RCC 7860 (cell line): ENCODE measurements around the gene C9orf152.
"Not testable (repeated sequence)": the region's sequence is repeated elsewhere in the genome, so short reads cannot be mapped to it uniquely, and the experiment has no call there.

Source experiments
- DNase-seq: peaks from one replicate; pipeline ENCODE4 v3.0.0-alpha.2; 2015; ENCODE audit warnings: low spot score
- FAIRE-seq: peaks from 2 replicates; lab custom pipeline; 2012; peaks lifted over from hg19 to GRCh38; lab: Jason Lieb, UNC

The C9orf152 gene

GRCh38 chr9:110208031-110208430 lies at the start of gene C9orf152:
TSS of gene C9orf152 (minus strand) at chr9:110208159. CDS start at chr9:110207579, 580 bp downstream.
- DNase-seq, result no peak
- no peak for FAIRE-seq

GRCh38 chr9:110257097-110257841 lies 49.3 kb upstream of the C9orf152 start:
- FAIRE-seq, result no peak

GRCh38 chr9:110256380-110257096 lies 48.6 kb upstream of the C9orf152 start, which contains the start of gene TXN:
TSS of gene TXN (minus strand) at chr9:110256507. CDS start at chr9:110256435, 72 bp downstream.
- no peak for FAIRE-seq
- peak; percentile 76 for DNase-seq

More at GRCh38 chr9:110257097-110257841, 49.3 kb upstream of the C9orf152 start:
- DNase-seq, result no peak

GRCh38 chr9:110255463-110256379 lies 47.8 kb upstream of the C9orf152 start:
- DNase-seq (peak; percentile 79), FAIRE-seq (peak; percentile 34)

GRCh38 chr9:110255034-110255462 lies 47.1 kb upstream of the C9orf152 start:
- DNase-seq (no peak), FAIRE-seq (no peak)

GRCh38 chr9:110254500-110254899 lies 46.5 kb upstream of the C9orf152 start:
- DNase-seq (no peak), FAIRE-seq (no peak)

- FAIRE-seq, result no peak
- DNase-seq, result no peak
These were observed 44.7 kb upstream of the C9orf152 start for GRCh38 chr9:110252509-110253139.

- FAIRE-seq, DNase-seq: not testable (repeated sequence)
These were observed 43.8 kb upstream of the C9orf152 start for GRCh38 chr9:110251770-110252169.

- FAIRE-seq (no peak), DNase-seq (no peak)
These were observed 43.3 kb upstream of the C9orf152 start for GRCh38 chr9:110251212-110251611.

- DNase-seq (no peak), FAIRE-seq (no peak)
These were observed 41.6 kb upstream of the C9orf152 start for GRCh38 chr9:110249603-110250002.

GRCh38 chr9:110248361-110248760 lies 40.4 kb upstream of the C9orf152 start:
- DNase-seq (no peak), FAIRE-seq (no peak)

- FAIRE-seq (no peak), DNase-seq (no peak)
These were observed 38.3 kb upstream of the C9orf152 start for GRCh38 chr9:110246214-110246613.

GRCh38 chr9:110244616-110245015 lies 36.7 kb upstream of the C9orf152 start:
- FAIRE-seq, result no peak
- no peak for DNase-seq

- no peak for FAIRE-seq
These were observed 33.9 kb upstream of the C9orf152 start for GRCh38 chr9:110241858-110242321.

GRCh38 chr9:110241260-110241857 lies 33.4 kb upstream of the C9orf152 start:
- DNase-seq (no peak), FAIRE-seq (no peak)

More at GRCh38 chr9:110241858-110242321, 33.9 kb upstream of the C9orf152 start:
- no peak for DNase-seq

- DNase-seq (no peak), FAIRE-seq (no peak)
These were observed 32.2 kb upstream of the C9orf152 start for GRCh38 chr9:110240198-110240597.

GRCh38 chr9:110228321-110228720 lies 20.4 kb upstream of the C9orf152 start:
- no peak for DNase-seq

GRCh38 chr9:110224583-110224982 lies 16.6 kb upstream of the C9orf152 start:
- DNase-seq, result no peak
- no peak for FAIRE-seq

More at GRCh38 chr9:110228321-110228720, 20.4 kb upstream of the C9orf152 start:
- no peak for FAIRE-seq

- no peak for FAIRE-seq
- DNase-seq, result no peak
These were observed 12.8 kb upstream of the C9orf152 start for GRCh38 chr9:110220809-110221208.

GRCh38 chr9:110217656-110218099 lies 9.7 kb upstream of the C9orf152 start:
- peak; percentile 35 for DNase-seq
- peak; percentile 5 for FAIRE-seq
